DMS53 (cell line): Measurements from ENCODE around the gene CELF3.
"Not testable (repeated sequence)": the region's sequence is repeated elsewhere in the genome, so short reads cannot be mapped to it uniquely, and the experiment has no call there.

Source experiments
- DNase-seq: peaks from one replicate; lab custom pipeline; 2025; lab: John Stamatoyannopoulos, UW

The CELF3 gene

GRCh38 chr1:151716771-151717631 lies at the start of gene CELF3:
CELF3 (minus strand) TSS chr1:151716803; CDS start chr1:151716020, 783 bp downstream.
- DNase-seq, result peak; percentile 99

GRCh38 chr1:151763990-151764389 lies 47.4 kb upstream of the CELF3 start:
- peak; percentile 32 for DNase-seq

- peak; percentile 90 for DNase-seq
Measured at GRCh38 chr1:151762941-151763921, 46.6 kb upstream of the CELF3 start, which contains the start of gene MRPL9. MRPL9 (minus strand) TSS chr1:151763496; CDS start chr1:151763479, 17 bp downstream.

GRCh38 chr1:151760597-151761385 lies 44.2 kb upstream of the CELF3 start:
- DNase-seq, result no peak

GRCh38 chr1:151759241-151759640 lies 42.6 kb upstream of the CELF3 start:
- DNase-seq, result no peak

- no peak for DNase-seq
Measured at GRCh38 chr1:151756291-151756690, 39.7 kb upstream of the CELF3 start.

GRCh38 chr1:151741516-151741915 lies 24.9 kb upstream of the CELF3 start:
- DNase-seq, result no peak

- peak; percentile 82 for DNase-seq
Measured at GRCh38 chr1:151739590-151740355, 23.2 kb upstream of the CELF3 start.

GRCh38 chr1:151737479-151737878 lies 20.9 kb upstream of the CELF3 start:
- peak; percentile 39 for DNase-seq

- no peak for DNase-seq
Measured at GRCh38 chr1:151737026-151737425, 20.4 kb upstream of the CELF3 start.

GRCh38 chr1:151733995-151734394 lies 17.4 kb upstream of the CELF3 start:
- not testable (repeated sequence) for DNase-seq

- DNase-seq, result peak; percentile 70
Measured at GRCh38 chr1:151733126-151733525, 16.5 kb upstream of the CELF3 start.

- peak; percentile 58 for DNase-seq
Measured at GRCh38 chr1:151729966-151730291, 13.3 kb upstream of the CELF3 start.

GRCh38 chr1:151729157-151729965 lies 12.8 kb upstream of the CELF3 start:
- DNase-seq, result peak; percentile 73

- no peak for DNase-seq
Measured at GRCh38 chr1:151728151-151729054, 11.8 kb upstream of the CELF3 start.

GRCh38 chr1:151723726-151724370 lies 7.2 kb upstream of the CELF3 start:
- DNase-seq, result peak; percentile 31

GRCh38 chr1:151721788-151722510 lies 5.3 kb upstream of the CELF3 start:
- peak; percentile 41 for DNase-seq
